Measurements from ENCODE around the gene TXN2. TPM values are rescaled to one million over a fixed set of nuclear protein-coding genes. Genes with fewer than 3 reads are reported as not detected.
"Not testable (repeated sequence)": the region's sequence is repeated elsewhere in the genome, so short reads cannot be mapped to it uniquely, and the experiment has no call there.

TXN2 gene
- total RNA-seq: 10 to 100 TPM; 45.6 to 56.7 (median 52.2) TPM

GRCh38 chr22:36481393-36482168 is at the start of gene TXN2:
Gene TXN2, minus strand, starts transcription at chr22:36481640. Its CDS starts 803 bp downstream, at chr22:36480837.
- intact Hi-C loops (cut with DNase I; ENCODE audit: low total_unique reads): no loop called here
- 0% methylated on average over 62 of the region's 62 CpGs for WGBS, 2 donors
- H3K4me3 ChIP-seq (ENCODE audit: low read depth, poor library complexity, severe bottlenecking): peak within 1 kb of the TSS; percentile 54
- no peak for TF ChIP-seq CTCF (IDR thresholded peaks at IDR 0.05)
- TF ChIP-seq POLR2A (IDR thresholded peaks at IDR 0.05): no peak
- DNase-seq (ENCODE audit: low spot score in 2 of 2): peak; percentile 96 to 99

GRCh38 chr22:36528795-36529751 is 47.6 kb upstream of the TXN2 start, which contains the start of gene EIF3D:
Gene EIF3D, minus strand, starts transcription at chr22:36529166. Its CDS starts 3,045 bp downstream, at chr22:36526121.
- peak; percentile 99 to 100 for DNase-seq (ENCODE audit: low spot score in 2 of 2)
- 0% methylated on average over 75 to 78 of the region's 82 CpGs for WGBS, 2 donors
- intact Hi-C loops (cut with DNase I; ENCODE audit: low total_unique reads): no loop called here
- peak within 1 kb of the TSS; percentile 93 for H3K4me3 ChIP-seq (ENCODE audit: low read depth, poor library complexity, severe bottlenecking)
- TF ChIP-seq POLR2A (IDR thresholded peaks at IDR 0.05) (peak in 1 of 2 donors; percentile 42), CTCF (IDR thresholded peaks at IDR 0.05) (no peak)

DNA sequence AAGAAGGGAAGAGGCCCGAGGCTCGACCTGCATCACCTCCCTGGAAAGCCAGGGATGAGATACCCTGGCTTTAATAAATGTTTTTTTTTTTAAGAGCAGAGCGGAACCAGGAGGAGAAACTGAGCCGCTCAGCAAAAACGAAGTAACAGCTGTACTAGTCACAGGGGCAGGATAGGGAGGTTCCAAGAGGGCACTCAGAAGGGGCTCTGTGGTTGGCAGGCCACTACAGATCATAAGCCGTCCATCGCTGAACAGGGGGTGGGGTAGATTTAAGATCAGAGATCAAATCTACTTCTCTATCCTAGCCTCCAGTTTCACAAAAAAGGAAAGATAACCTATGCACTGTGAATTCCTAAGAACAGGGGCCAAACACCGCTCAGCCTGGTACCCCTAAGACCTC is 46.9 kb upstream of the TXN2 start:
- 1 to 2% methylated on average over 8 of the region's 8 CpGs for WGBS, 2 donors
- intact Hi-C loops (cut with DNase I; ENCODE audit: low total_unique reads): no loop called here
- DNase-seq (ENCODE audit: low spot score in 2 of 2): no peak
- H3K4me3 ChIP-seq (ENCODE audit: low read depth, poor library complexity, severe bottlenecking): peak overlapping the region; percentile 93
- no peak for TF ChIP-seq CTCF (IDR thresholded peaks at IDR 0.05)
- TF ChIP-seq POLR2A (IDR thresholded peaks at IDR 0.05): no peak

- 85 to 86% methylated on average over 6 of the region's 6 CpGs for WGBS, 2 donors
- DNase-seq (ENCODE audit: low spot score in 2 of 2): no peak
- no peak overlapping the region for H3K4me3 ChIP-seq (ENCODE audit: low read depth, poor library complexity, severe bottlenecking)
- TF ChIP-seq CTCF (IDR thresholded peaks at IDR 0.05) (no peak), POLR2A (IDR thresholded peaks at IDR 0.05) (no peak)
- intact Hi-C loops (cut with DNase I; ENCODE audit: low total_unique reads): no loop called here
Measured at GRCh38 chr22:36522662-36523061, 41.2 kb upstream of the TXN2 start.

DNA sequence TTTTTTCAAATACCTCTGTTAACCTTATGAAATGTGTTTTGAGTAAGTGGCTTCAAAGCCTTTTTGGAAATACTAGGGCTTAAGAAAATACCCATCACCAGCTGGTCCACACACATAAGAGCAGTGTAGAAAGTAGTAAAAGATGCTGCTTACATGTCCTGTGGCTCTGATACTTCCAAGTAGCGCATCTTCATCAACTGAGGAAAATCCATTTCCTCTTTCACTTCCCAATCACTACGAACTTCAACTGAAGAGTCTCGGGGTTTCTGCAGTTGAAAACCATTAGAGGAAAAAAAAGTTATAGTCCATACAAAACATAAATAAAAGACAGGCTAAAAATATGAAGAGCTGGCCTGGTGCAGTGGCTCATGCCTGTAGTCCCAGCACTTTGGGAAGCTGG is 39.0 kb upstream of the TXN2 start:
- intact Hi-C loops (cut with DNase I; ENCODE audit: low total_unique reads): no loop called here
- no peak for DNase-seq (ENCODE audit: low spot score in 2 of 2)
- TF ChIP-seq POLR2A (IDR thresholded peaks at IDR 0.05) (no peak), CTCF (IDR thresholded peaks at IDR 0.05) (no peak)
- WGBS, 2 donors: 81 to 90% methylated on average over 3 of the region's 3 CpGs
- no peak overlapping the region for H3K4me3 ChIP-seq (ENCODE audit: low read depth, poor library complexity, severe bottlenecking)

GRCh38 chr22:36519906-36520305 is 38.5 kb upstream of the TXN2 start:
- intact Hi-C loops (cut with DNase I; ENCODE audit: low total_unique reads); H3K4me3 ChIP-seq (ENCODE audit: low read depth, poor library complexity, severe bottlenecking); DNase-seq (ENCODE audit: low spot score in 2 of 2): not testable (repeated sequence)
- WGBS, 2 donors: 85 to 97% methylated on average over 2 of the region's 2 CpGs
